Measurements from ENCODE around the gene PAX5.

The PAX5 gene

GRCh38 chr9:36861528-36862205 is 172.4 kb downstream of the PAX5 start:
- no peak for DNase-seq (ENCODE audit: low read depth, low spot score)

GRCh38 chr9:36858805-36859375 is 175.2 kb downstream of the PAX5 start:
- DNase-seq (ENCODE audit: low read depth, low spot score): no peak

GRCh38 chr9:36855448-36856315 is 178.4 kb downstream of the PAX5 start:
- no peak for DNase-seq (ENCODE audit: low read depth, low spot score)

- DNase-seq (ENCODE audit: low read depth, low spot score): no peak
Observed at GRCh38 chr9:36854751-36855150, 179.3 kb downstream of the PAX5 start.

GRCh38 chr9:36854034-36854433 is 180.0 kb downstream of the PAX5 start:
- no peak for DNase-seq (ENCODE audit: low read depth, low spot score)

- DNase-seq (ENCODE audit: low read depth, low spot score): no peak
Observed at GRCh38 chr9:36853233-36853632, 180.8 kb downstream of the PAX5 start.

GRCh38 chr9:36849943-36850342 is 184.1 kb downstream of the PAX5 start:
- no peak for DNase-seq (ENCODE audit: low read depth, low spot score)

- DNase-seq (ENCODE audit: low read depth, low spot score): no peak
Observed at GRCh38 chr9:36848946-36849345, 185.1 kb downstream of the PAX5 start.

GRCh38 chr9:36847781-36848673 is 186.0 kb downstream of the PAX5 start:
- peak; percentile 45 for DNase-seq (ENCODE audit: low read depth, low spot score)

GRCh38 chr9:36846621-36847020 is 187.4 kb downstream of the PAX5 start:
- no peak for DNase-seq (ENCODE audit: low read depth, low spot score)

- DNase-seq (ENCODE audit: low read depth, low spot score): no peak
Observed at GRCh38 chr9:36845844-36846243, 188.2 kb downstream of the PAX5 start.

GRCh38 chr9:36844961-36845360 is 189.1 kb downstream of the PAX5 start:
- DNase-seq (ENCODE audit: low read depth, low spot score): no peak

GRCh38 chr9:36843964-36844363 is 190.1 kb downstream of the PAX5 start:
- no peak for DNase-seq (ENCODE audit: low read depth, low spot score)

- DNase-seq (ENCODE audit: low read depth, low spot score): peak; percentile 65
Observed at GRCh38 chr9:36842560-36843530, 191.2 kb downstream of the PAX5 start.

- no peak for DNase-seq (ENCODE audit: low read depth, low spot score)
Observed at GRCh38 chr9:36840898-36841536, 193.1 kb downstream of the PAX5 start.

GRCh38 chr9:36839131-36839885 is 194.8 kb downstream of the PAX5 start:
- DNase-seq (ENCODE audit: low read depth, low spot score): no peak

- no peak for DNase-seq (ENCODE audit: low read depth, low spot score)
Observed at GRCh38 chr9:36837431-36838405, 196.3 kb downstream of the PAX5 start.

GRCh38 chr9:36836486-36836885 is 197.6 kb downstream of the PAX5 start:
- DNase-seq (ENCODE audit: low read depth, low spot score): no peak

Data from astrocyte of the hippocampus (primary cell).